Prostate gland (tissue), 2 donors: Measurements from ENCODE around the gene FBXL17.

ENCODE experiments used
- CTCF ChIP-seq, 4 experiments: fragments of 200-600 bp in 2 of 4; fragments of 450-650 bp in 2 of 4; sonication (generic) in 2 of 4; IDR thresholded peaks; 1 replicate in 3 of 4; 2 replicates in 1 of 4; pipeline ENCODE4 v1.5.1; 2016 to 2019; ENCODE audit warnings: antibody characterized with exemption in 4 of 4, mild to moderate bottlenecking in 2 of 4, moderate library complexity in 2 of 4
- POLR2A ChIP-seq: fragments of 450-650 bp; IDR thresholded peaks from one replicate; pipeline ENCODE4 v1.6.1; 2016; ENCODE audit warnings: antibody characterized with exemption, mild to moderate bottlenecking
- POLR2AphosphoS5 ChIP-seq: sonication (generic); formaldehyde crosslinking; IDR thresholded peaks from one replicate; pipeline ENCODE4 v1.6.1; 2017; ENCODE audit warnings: antibody characterized with exemption

- TF ChIP-seq CTCF (IDR thresholded peaks at IDR 0.05) (no peak), POLR2AphosphoS5 (no peak), POLR2A (no peak)
Observed at GRCh38 chr5:107916731-107917725, 464.9 kb downstream of the FBXL17 start.
